Thyroid gland (tissue), 4 donors: Measurements from ENCODE around the gene ZNF692.

ENCODE experiments used
- CTCF ChIP-seq, 6 experiments: fragments of 200-600 bp in 3 of 6; fragments of 450-650 bp in 3 of 6; sonication (generic) in 3 of 6; IDR thresholded peaks; one replicate each; pipeline ENCODE4 v1.5.1; 2016 to 2019; ENCODE audit warnings: antibody characterized with exemption in 6 of 6, mild to moderate bottlenecking in 2 of 6, inconsistent platforms in 1 of 6, moderate library complexity in 1 of 6
- POLR2A ChIP-seq, 2 donors: fragments of 450-650 bp; IDR thresholded peaks; one replicate each; pipeline ENCODE4 v1.6.1; 2017; ENCODE audit warnings: antibody characterized with exemption in 2 of 2, mild to moderate bottlenecking in 2 of 2, moderate library complexity in 1 of 2

GRCh38 chr1:248858096-248858890 lies 592 bp downstream of the ZNF692 start:
- peak in 4 of 6 experiments; percentile 29 to 42 (median 36) for TF ChIP-seq CTCF (IDR thresholded peaks at IDR 0.05)
- TF ChIP-seq POLR2A (IDR thresholded peaks at IDR 0.05): peak in 1 of 2 donors; percentile 64
